HG03439 (cell line): ENCODE measurements around the gene KAT6B.

Experiments used
- ATAC-seq: cut with Tn5 transposase; IDR thresholded peaks from one replicate; pipeline ENCODE4 v1.9.1; 2021; ENCODE audit warnings: mild to moderate bottlenecking, moderate library complexity; ENCODE audit not compliant: unreplicated experiment

The KAT6B gene

GRCh38 chr10:74947781-74948401 lies 121.5 kb downstream of the KAT6B start:
- no peak for ATAC-seq

GRCh38 chr10:74949034-74949832 lies 122.8 kb downstream of the KAT6B start:
- ATAC-seq: no peak

DNA sequence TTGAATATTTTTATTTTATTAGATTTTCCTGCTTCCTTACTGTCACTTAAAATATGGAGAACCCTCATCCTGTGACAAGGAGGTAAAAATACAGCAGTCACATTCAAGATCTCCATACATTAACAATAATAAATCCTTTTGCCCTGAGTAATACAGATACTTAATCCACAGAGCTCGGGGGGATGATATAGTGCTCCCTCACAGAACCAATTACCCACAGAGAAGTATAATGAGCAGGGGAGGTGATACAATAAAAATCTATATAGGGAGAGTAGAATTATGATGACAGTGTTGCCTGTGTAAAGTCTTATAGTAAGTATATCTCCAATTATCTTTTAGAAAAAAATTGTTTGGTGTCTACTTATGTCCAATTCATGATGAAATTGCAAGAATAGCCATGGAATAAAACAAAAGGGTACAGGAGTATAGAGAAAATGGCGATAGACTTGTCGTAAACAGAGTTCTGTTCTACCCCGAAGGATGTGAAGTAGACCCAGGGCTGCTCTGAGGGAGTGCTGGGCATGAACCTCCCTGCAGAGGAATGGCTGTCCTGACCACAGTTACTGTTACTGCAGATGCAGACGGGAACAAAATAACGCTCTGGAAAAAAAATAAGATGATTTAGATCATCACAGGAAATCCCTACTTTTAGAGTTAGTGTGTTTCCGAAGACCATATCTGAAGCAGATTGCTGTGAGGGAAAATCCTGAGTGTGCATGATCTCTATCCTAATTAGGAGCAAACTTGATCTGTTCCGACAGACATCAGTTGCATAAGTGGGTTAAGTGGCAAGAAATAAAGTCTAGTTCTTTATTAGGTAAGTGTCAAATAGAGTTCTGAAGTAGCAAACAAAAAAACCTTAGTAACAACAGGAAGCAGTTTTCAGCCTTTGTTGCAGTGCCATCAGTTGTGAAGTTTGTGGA lies 123.7 kb downstream of the KAT6B start:
- ATAC-seq: no peak

- no peak for ATAC-seq
Measured at GRCh38 chr10:74953214-74953613, 126.8 kb downstream of the KAT6B start.

GRCh38 chr10:74955796-74956195 lies 129.4 kb downstream of the KAT6B start:
- no peak for ATAC-seq

DNA sequence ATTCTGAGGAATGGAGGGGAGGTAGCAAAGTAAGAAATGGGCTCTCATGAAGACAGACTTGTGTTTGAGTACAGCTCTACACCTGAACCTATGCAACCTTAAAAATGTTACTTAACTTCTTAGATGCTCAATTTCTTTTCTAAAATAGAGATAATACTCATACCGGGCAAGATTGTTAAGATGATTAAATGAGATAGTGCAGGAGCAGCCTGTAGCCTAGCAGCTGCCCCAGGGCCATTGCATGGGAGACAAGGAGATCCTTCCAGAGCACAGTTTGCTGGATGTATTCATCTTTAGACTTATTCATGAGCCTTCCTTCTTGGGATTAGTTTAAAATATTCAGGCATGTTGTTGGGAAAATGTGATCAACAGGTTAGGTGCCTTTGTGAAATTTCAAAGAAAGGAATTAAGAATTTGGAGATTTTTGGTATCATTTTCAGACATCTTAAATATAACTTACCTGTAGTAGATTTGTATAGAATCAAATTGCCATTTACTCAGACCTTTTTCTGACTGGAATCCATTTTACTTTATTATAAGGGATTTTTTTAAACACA lies 130.2 kb downstream of the KAT6B start:
- ATAC-seq: no peak

GRCh38 chr10:74957285-74957961 lies 131.0 kb downstream of the KAT6B start:
- ATAC-seq: no peak

- no peak for ATAC-seq
Measured at GRCh38 chr10:74958316-74958715, 131.9 kb downstream of the KAT6B start.

DNA sequence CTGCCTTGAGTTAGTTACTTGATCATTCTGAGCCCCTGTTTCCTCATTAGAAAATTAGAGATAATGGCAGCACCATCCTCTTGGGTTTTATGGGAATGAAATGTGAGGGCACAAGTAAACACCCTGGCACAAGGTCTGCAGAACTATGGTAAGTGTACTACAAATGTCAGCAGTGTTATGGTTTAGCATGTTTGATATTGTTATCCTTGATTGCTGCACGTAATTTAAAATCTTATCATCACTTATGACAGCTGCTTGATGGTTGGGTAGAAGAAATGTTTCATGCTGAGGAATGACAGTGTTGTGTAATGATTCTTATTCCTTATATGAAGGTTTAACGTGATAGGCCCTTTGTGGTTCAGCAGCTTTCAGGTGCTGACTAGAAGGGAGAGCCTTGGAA lies 134.3 kb downstream of the KAT6B start:
- no peak for ATAC-seq

DNA sequence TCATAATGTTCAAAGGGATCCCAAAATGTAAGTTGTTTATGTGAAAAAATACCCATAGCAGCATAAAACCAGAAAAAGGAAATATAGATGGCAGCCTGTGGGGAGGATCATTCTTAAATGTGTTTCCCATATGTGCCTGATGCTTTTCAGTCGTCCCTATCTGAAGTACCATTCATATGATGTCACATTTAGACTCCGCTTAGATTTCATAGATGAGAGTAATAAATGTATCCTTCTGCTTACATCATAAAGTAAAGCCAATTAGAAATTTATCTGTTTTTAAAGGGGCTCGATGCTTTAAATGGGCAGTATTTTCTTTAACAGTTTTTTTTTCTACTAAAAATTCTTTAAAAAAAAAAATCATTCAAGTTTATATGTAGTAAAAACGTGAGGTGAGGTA lies 136.1 kb downstream of the KAT6B start:
- no peak for ATAC-seq

DNA sequence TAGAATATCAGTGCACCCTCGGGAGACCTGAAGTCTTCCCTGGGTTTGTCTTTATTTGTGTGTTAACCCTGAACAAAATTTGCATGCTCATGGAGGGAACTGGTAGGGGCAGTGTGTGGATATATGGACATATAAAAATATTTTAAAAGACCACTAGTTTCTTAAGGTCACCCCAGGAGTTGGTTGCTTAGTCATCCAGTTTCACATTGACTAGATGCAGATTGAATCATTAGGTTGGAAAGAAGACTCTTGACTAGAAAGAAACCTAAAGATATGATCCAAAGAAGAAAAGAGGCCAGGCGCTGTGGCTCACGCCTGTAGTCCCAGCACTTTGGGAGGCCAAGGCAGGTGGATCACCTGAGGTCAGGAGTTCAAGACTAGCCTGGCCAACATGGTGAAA lies 137.1 kb downstream of the KAT6B start:
- no peak for ATAC-seq

DNA sequence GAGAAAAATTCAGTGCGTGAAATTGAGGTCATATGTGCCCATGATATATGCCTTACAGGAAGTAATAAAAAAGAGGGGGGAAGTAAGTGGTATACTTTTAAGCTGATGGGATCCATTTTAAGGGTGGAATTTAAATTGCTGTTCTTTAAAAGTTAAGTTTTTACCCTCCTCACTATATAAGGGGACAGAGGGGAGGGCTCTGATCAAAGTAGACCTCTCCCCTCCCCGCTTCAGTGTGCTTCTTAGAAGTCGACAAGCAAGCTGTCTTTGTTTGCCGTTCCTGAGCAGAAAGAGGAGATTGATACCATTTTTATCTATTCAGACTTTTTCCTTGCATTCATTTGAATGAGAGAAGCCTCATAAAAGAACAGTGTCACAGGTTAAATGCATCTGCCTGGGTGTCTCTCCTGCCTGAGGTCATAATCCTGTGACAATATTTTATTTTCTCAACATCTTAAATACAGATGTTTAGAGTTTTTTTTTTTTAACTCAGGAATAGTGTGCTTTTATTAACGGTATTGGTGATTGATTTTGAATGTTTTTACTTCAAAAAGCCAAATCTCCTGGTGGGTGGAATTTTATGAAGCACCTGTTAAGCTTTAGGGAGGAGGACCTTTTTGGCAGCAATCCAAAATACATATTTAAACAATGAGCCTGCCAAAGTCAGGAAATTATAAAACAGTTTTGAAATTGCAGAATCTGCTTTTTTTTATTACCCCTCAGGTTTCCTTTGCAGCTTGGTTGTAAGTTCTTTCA lies 141.7 kb downstream of the KAT6B start:
- no peak for ATAC-seq

DNA sequence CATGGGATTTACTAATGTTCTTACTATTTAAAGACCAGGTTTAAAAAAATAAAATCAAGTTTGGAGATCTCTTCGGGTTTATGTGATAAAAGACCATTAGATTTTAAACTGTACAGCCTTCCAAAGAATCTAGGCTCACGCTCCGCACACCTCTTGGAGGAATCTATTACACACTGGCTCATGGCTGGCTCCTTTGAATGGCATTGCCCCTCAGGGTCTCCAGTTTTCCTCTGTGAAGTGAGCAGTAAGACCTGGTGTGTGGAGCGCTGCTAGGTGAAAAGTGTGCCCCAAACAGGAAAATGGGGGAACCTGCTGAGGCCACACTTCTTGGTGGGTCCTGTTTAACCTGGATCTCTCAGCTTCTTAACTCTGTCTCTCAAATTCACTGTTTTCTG lies 142.3 kb downstream of the KAT6B start:
- ATAC-seq: no peak

DNA sequence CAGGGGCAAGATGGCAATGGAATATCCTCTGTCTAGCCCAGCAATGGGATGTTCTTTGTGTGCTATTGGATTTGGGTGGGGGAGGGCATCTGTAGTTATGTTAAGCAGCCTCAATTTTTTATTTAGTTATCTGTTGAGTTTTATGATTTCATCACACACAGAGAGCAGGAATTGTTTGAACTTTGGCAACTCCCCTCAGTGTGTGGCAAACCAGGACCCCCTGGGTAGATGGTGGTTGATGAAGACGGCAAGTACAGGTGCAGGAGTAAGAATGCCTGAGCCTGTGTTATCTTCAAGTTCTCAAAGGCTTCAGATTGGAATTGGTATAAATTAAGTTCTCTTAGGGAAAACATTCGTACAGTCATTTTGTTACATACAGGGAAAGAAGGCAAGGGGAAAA lies 142.7 kb downstream of the KAT6B start:
- ATAC-seq: no peak

- ATAC-seq: no peak
Measured at GRCh38 chr10:74969530-74969929, 143.1 kb downstream of the KAT6B start.

DNA sequence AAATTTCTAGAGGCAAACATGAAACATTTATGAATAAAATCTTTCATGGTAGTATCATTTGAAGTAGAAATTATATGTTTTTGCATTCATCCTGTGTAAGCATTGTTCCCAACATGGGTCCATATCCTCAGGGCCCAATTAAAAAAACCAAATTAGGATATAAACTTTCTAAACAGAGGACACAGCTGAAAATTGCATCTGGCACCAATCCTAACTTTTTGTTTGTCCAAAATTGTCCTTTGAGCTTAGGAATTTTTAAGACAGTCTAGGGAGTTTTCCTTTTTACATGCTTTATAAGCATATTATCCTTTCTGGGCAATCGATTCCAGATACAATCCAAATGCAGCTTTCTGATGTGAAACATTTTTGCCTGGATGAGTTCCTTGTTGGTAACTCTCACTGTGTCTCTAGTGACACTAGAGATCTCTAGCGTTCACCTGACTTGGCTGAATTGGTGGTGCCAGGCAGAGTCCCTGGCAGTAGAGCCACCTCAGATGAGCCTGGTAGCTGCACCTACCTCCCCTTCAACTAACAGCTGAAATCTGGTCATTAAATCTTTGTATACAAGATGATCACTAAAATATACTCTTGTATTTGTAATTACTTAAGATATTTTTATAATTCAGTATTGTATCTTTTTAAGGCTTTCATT lies 147.5 kb downstream of the KAT6B start:
- ATAC-seq: no peak

DNA sequence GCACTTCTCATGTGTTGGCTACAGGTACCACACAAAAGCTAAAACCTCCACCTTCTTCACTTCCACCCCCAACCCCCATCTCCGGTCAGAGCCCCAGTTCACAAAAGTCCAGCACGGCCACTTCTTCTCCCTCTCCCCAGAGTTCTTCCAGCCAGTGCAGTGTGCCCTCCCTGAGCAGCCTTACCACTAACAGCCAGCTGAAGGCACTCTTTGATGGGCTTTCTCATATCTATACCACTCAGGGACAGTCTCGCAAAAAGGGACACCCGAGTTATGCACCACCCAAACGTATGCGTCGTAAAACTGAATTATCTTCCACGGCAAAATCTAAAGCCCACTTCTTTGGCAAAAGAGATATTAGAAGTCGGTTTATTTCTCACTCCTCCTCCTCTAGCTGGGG lies 149.4 kb downstream of the KAT6B start:
- ATAC-seq: no peak

DNA sequence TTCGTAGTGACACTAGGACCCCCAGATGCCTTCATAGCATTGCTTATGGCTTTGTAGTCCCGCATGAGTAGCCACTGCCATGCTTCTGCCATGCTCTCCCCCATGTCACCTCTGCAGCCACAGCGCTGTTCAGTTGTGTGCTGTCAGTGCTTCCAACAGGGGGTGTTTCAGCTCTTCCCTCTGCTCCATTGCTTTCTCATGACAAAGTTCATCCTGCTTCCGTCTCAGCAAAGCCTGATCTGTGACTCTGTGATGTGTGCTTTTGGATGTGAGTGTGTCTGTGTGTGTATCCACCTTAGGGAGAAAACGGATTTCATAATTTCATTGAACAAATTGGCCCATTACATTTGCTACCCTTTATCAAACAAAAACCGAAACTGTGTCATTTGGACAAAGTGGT lies 150.2 kb downstream of the KAT6B start:
- ATAC-seq: no peak

GRCh38 chr10:74977072-74977471 lies 150.7 kb downstream of the KAT6B start:
- ATAC-seq: no peak
